Cardiac fibroblast (primary cell): ENCODE measurements around the gene APOB.

Source experiments
- DNase-seq, 2 donors: peaks; one replicate each; pipeline versions ENCODE4 v3.0.0 to v3.0.0-alpha.2; 2010; ENCODE audit warnings: low read depth in 2 of 2
- H3K4me3 ChIP-seq, 2 donors: replicated peaks in 1 of 2; 1 replicate in 1 of 2; 2 replicates in 1 of 2; pipeline ENCODE4 v1.5.1; 2011; ENCODE audit warnings: low read depth in 2 of 2, low read length in 2 of 2, mild to moderate bottlenecking in 2 of 2, moderate library complexity in 1 of 2
- TF ChIP-seq, protein P1 (sequence below): IDR thresholded peaks from one replicate; pipeline ENCODE4 v1.5.1; 2011; ENCODE audit warnings: low read depth, mild to moderate bottlenecking, low read length, inconsistent platforms

Gene APOB

DNA sequence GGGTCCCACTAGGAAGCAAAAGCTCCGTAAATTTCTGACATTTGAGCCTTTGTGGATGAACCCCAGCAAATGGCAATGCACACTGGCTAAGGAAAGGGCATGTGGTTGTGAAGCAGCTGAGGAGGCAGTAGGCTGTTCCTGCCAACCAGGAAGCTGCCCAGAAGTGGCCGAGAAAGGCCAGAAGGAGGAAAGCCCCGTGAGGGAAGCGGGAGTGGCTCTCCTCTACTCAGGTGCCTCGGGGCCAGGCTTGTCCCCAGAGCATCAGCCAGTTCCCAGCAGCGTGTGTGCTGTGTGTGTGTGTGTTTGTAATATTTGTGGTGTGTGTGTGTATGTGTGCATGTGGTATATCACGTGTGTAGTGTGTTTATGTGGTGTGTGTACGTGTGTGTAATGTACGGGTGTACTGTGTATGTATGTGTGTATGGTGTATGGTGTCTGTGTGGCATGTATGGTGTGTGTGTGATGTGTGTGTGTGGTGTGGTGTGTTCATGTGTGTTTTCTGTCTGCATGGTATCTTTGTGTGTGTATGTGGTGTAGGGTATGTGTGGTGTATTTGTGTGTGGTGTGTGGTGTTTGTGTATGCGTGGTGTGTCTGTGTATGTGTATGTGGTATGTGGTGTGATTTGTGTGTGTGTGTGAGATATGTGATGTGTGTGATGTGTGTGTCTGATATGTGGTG lies 90.6 kb downstream of the APOB start:
- H3K4me3 ChIP-seq = no peak overlapping the region
- no peak for DNase-seq
- TF ChIP-seq, protein P1, sequence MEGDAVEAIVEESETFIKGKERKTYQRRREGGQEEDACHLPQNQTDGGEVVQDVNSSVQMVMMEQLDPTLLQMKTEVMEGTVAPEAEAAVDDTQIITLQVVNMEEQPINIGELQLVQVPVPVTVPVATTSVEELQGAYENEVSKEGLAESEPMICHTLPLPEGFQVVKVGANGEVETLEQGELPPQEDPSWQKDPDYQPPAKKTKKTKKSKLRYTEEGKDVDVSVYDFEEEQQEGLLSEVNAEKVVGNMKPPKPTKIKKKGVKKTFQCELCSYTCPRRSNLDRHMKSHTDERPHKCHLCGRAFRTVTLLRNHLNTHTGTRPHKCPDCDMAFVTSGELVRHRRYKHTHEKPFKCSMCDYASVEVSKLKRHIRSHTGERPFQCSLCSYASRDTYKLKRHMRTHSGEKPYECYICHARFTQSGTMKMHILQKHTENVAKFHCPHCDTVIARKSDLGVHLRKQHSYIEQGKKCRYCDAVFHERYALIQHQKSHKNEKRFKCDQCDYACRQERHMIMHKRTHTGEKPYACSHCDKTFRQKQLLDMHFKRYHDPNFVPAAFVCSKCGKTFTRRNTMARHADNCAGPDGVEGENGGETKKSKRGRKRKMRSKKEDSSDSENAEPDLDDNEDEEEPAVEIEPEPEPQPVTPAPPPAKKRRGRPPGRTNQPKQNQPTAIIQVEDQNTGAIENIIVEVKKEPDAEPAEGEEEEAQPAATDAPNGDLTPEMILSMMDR = no peak
